Kidney tubule cell (primary cell): Measurements from ENCODE around the gene NRSN2.
A peak's percentile ranks its signal among the peaks of the same experiment; 100 is the strongest.

Experiments used
- DNase-seq: peaks from one replicate; pipeline ENCODE4 v3.0.0-alpha.2; 2018; ENCODE audit warnings: low spot score

NRSN2 gene

GRCh38 chr20:346640-347316 lies at the start of gene NRSN2:
Gene NRSN2 (plus strand): TSS chr20:347111. CDS start chr20:349644, 2,533 bp downstream.
- peak; percentile 50 for DNase-seq

- peak; percentile 82 for DNase-seq
Measured at GRCh38 chr20:297925-298775, 48.8 kb upstream of the NRSN2 start.

- no peak for DNase-seq
Measured at GRCh38 chr20:298776-299391, 48.0 kb upstream of the NRSN2 start.

- DNase-seq, result peak; percentile 18
Measured at GRCh38 chr20:300345-300990, 46.4 kb upstream of the NRSN2 start.

- DNase-seq, result no peak
Measured at GRCh38 chr20:301886-302848, 44.7 kb upstream of the NRSN2 start.

GRCh38 chr20:305745-306144 lies 41.2 kb upstream of the NRSN2 start:
- DNase-seq, result no peak

GRCh38 chr20:308427-309038 lies 38.4 kb upstream of the NRSN2 start:
- DNase-seq, result peak; percentile 43

GRCh38 chr20:309306-309840 lies 37.5 kb upstream of the NRSN2 start:
- DNase-seq, result no peak

- DNase-seq, result peak; percentile 92
Measured at GRCh38 chr20:309841-310644, 36.9 kb upstream of the NRSN2 start.

- DNase-seq, result no peak
Measured at GRCh38 chr20:310645-311044, 36.3 kb upstream of the NRSN2 start.

GRCh38 chr20:311609-312008 lies 35.3 kb upstream of the NRSN2 start:
- DNase-seq, result no peak

- DNase-seq, result no peak
Measured at GRCh38 chr20:312067-312466, 34.8 kb upstream of the NRSN2 start.

GRCh38 chr20:312866-313265 lies 34.0 kb upstream of the NRSN2 start:
- no peak for DNase-seq

- DNase-seq, result no peak
Measured at GRCh38 chr20:313402-313801, 33.5 kb upstream of the NRSN2 start.

GRCh38 chr20:313948-314347 lies 33.0 kb upstream of the NRSN2 start:
- DNase-seq, result peak; percentile 93

GRCh38 chr20:316316-317068 lies 30.4 kb upstream of the NRSN2 start:
- DNase-seq, result no peak

GRCh38 chr20:324177-325044 lies 22.5 kb upstream of the NRSN2 start:
- peak; percentile 88 for DNase-seq
